NCI-H69 (cell line): ENCODE results near the gene ADAP1.

Source experiments
- DNase-seq: peaks from one replicate; lab custom pipeline; 2025; lab: John Stamatoyannopoulos, UW

The ADAP1 gene

DNA sequence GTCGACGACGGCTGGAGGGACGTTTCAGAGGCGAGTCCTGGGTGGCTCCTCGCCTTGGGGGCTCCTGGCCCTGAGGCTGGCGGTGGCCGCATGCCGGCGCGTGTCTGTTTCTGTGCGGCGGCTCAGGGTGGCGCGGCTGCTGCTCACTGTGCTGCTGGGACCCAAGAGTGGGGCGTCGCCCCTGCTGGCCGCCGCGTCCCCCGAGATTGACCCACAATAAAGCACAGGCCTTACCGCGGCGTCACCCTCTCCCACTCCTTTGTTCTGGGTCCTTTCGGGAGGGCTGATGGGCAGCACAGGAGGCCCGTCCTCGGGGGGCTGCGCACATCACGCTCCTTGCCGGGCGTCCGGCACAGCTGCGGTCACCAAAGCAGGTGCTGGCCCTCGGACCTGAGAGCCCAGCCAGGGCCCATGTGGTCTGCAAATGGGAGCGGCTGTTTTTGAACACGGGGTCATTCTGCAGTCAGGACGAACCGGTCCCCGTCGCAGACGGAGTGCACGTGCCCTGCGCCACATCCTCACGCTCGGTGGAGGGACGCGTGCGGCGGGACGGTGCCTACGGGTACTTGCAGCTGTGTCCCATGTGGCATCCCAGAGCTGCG is 58.9 kb downstream of the ADAP1 start:
- no peak for DNase-seq

- DNase-seq, result no peak
Measured at GRCh38 chr7:894927-895450, 59.5 kb downstream of the ADAP1 start.

GRCh38 chr7:894164-894867 is 60.2 kb downstream of the ADAP1 start:
- no peak for DNase-seq

DNA sequence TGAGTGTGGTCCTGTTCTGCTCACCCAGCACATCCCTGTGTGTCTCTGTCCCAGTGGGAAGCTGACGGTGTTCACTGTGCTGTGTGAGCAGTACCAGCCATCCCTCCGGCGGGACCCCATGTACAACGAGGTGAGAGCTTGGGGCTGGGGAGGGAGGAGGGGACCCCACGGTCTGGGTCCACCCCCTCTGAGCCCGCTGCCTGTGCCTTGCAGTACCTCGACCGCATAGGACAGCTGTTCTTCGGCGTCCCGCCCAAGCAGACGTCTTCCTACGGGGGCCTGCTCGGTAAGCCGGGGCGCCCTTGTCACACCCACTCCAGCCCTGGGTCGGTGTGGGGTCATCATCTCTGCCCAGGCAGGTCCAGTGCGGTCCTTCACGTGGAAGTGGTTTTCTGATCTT is 60.8 kb downstream of the ADAP1 start:
- DNase-seq, result no peak

DNA sequence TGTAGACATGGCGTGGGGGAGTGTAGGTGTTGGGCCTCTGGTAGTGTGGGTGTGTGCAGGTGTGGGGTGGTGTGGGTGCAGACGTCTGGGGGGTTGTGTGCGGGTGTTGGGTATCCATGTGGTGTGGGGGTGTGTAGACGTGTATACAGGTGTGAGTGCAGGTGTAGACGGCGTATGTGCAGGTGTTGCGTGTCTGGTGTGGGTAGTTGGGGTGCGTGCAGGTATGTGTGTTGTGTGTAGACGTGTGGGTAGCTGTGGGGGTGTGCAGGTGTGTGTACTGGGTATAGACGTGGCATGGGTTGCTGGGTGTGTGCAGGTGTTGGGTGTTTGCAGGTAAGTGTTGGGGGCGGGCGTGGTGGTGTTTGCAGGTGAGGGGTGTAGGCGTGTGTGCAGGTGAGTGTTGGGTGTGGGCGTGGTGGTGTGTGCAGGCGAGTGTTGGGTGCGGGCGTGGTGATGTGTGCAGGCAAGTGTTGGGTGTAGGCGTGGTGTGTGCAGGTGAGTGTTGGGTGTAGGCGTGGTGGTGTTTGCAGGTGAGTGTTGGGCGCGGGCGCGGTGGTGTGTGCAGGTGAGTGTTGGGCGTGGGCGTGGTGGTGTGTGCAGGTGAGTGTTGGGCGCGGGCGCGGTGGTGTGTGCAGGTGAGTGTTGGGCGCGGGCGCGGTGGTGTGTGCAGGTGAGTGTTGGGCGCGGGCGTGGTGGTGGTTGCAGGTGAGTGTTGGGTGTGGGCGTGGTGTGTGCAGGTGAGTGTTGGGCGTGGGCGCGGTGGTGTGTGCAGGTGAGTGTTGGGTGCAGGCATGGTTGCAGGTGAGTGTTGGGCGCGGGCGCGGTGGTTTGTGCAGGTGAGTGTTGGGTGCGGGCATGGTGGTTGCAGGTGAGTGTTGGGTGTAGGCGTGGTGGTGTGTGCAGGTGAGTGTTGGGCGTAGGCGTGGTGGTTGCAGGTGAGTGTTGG is 61.6 kb downstream of the ADAP1 start:
- no peak for DNase-seq

GRCh38 chr7:891805-892204 is 62.7 kb downstream of the ADAP1 start:
- DNase-seq, result no peak

GRCh38 chr7:891291-891690 is 63.2 kb downstream of the ADAP1 start:
- no peak for DNase-seq

- no peak for DNase-seq
Measured at GRCh38 chr7:890868-891267, 63.6 kb downstream of the ADAP1 start.

DNA sequence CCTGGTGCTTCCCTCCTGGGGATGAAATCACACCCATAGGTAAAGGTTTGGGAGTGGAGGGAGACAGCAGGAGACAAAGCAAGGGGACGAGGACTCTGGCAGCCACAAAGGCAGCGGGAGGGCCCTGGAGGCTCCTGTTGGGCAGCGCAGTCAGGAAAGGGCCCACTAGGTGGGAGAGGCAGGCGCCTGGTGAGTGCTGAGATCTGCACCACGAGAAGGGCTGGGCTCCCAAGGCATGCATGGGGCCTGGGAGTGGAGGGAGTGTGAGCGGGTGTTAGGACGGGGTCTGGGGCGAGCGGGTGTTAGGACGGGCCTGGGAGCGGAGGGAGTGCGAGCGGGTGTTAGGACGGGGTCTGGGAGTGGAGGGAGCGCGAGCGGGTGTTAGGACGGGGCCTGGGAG is 65.1 kb downstream of the ADAP1 start:
- no peak for DNase-seq

- DNase-seq, result no peak
Measured at GRCh38 chr7:889025-889390, 65.5 kb downstream of the ADAP1 start.

- no peak for DNase-seq
Measured at GRCh38 chr7:888081-889024, 66.1 kb downstream of the ADAP1 start.

DNA sequence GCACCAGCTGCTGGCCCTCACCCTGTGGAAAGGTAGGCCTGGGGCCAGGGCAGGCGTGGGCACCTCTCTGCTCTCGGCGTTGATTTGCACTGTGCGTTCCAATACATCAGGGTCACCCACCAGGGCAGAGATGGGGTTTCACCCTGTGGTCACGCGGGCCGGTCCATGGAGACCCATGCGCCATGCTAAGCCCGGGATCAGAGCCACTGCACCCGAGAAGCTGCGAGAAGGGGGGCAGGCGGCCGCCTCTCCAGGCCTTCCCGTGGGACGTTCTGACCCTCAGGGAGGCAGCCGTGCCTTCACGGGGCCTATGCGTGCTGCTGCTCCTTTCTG is 67.0 kb downstream of the ADAP1 start:
- DNase-seq, result no peak

GRCh38 chr7:886626-887487 is 67.6 kb downstream of the ADAP1 start:
- DNase-seq, result no peak

DNA sequence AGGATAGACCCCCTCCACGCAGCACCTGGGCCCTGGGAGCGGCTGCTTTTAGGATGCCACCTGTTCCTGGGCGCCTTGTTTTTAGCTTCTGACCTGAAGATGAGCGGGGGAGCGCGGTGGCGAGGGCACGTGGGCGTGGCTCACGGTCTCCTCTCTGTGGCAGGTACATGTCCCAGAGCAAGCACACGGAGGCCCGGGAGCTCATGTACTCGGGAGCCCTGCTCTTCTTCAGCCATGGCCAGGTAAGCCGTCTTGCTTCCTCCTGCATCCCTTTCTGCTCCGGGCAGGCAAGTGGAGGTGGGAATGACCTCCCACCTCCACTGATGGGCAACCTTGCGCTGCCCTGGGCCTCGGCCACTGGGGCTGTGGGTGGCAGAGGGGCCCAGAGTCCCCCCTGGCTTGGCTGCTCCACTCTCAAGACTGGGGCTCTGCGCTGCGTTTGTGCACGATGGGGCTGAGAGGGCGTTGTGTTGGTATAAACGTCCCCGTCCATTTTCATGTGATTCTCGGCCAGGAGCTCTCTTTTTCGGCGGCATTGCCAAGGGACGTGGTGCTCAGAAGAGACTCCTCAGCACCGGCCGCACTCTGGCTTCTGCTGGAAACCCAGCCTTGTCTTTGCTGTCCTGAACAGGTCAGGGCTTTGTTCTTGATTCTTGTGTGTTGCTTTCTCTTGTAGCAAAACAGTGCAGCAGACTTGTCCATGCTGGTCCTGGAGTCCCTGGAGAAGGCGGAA is 68.4 kb downstream of the ADAP1 start:
- DNase-seq, result no peak

- DNase-seq, result no peak
Measured at GRCh38 chr7:885261-885892, 69.1 kb downstream of the ADAP1 start.

GRCh38 chr7:884191-885003 is 70.1 kb downstream of the ADAP1 start:
- DNase-seq, result no peak

DNA sequence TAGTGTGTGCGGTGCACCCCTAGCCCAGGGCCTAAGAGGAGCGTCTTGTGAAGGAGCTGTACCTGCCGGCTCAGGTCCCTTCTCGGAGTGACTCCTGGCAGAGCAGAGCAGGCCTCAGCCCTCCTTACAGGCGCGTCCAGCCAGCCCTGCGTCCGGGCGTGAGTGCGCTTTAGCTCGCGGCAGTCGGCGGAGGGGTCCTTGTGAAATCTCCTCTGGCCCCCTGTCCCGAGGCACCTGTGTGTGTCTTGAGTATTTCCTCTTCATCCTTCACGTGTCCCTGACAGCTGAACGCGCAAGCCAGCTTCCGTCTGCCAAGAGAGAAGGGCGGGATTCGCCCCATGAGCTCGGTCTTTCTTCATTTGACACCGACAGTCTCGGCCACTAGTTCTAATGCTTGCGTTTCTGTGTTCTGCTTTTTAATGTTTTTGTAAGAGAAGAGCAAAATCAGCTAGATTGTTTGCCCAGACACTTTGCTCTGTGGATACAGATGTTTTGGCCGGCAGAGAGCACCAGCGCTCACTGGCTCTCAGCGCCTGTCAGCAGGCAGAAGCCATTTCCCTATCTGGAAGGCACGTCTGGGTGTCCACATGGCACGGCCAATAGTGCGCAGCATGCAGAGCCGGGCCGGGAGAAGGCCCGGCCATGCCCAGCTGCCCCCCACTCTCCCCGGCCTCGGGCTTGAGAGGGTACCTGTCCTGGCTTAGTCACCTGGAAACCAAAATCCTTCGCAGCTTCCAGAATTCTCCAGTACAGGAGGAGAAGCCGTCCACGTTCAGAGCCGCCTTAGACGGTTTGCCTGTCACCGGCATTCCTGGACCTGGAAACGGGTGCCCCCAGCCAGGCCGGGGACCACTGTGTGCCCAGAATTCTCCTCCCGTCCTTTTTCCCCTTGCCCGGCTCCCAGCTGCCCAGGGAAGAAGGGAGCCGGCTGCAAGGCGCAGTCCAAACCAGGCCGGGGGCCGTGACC is 71.1 kb downstream of the ADAP1 start:
- no peak for DNase-seq
